Neural progenitor cell (in vitro differentiated cells): ENCODE data around the gene PHC3. TPM values are rescaled to one million over a fixed set of nuclear protein-coding genes. Genes with fewer than 3 reads are reported as not detected.
A peak's percentile ranks its signal among the peaks of the same experiment; 100 is the strongest.

Experiments used
- DNase-seq: peaks from one replicate; pipeline ENCODE4 v3.0.0-alpha.2; 2016; ENCODE audit warnings: low spot score
- H2AFZ ChIP-seq: fragments of 200-600 bp; sonication (generic); replicated peaks from 2 replicates; pipeline ENCODE4 v1.6.1; 2016; ENCODE audit warnings: antibody characterized with exemption
- H3F3A ChIP-seq: fragments of 200-600 bp; sonication (generic); 2 replicates; pipeline ENCODE4 v1.6.1; 2016; ENCODE audit warnings: antibody characterized with exemption, low read depth
- H3K27ac ChIP-seq: fragments of 200-600 bp; sonication (generic); 2 replicates; pipeline ENCODE4 v1.5.1; 2016; ENCODE audit warnings: mild to moderate bottlenecking
- H3K27me3 ChIP-seq: fragments of 200-600 bp; sonication (generic); 2 replicates; pipeline ENCODE4 v1.6.1; 2016; ENCODE audit warnings: mild to moderate bottlenecking, moderate library complexity
- H3K36me3 ChIP-seq: fragments of 200-600 bp; sonication (generic); 2 replicates; pipeline ENCODE4 v1.5.1; 2016
- H3K4me1 ChIP-seq: fragments of 200-600 bp; sonication (generic); 2 replicates; pipeline ENCODE4 v1.6.1; 2016; ENCODE audit warnings: mixed run types
- H3K4me2 ChIP-seq: fragments of 200-600 bp; sonication (generic); 2 replicates; pipeline ENCODE4 v1.6.1; 2016
- H3K4me3 ChIP-seq: fragments of 200-600 bp; sonication (generic); 2 replicates; pipeline ENCODE4 v1.5.1; 2016
- H3K79me2 ChIP-seq: fragments of 200-600 bp; sonication (generic); 2 replicates; pipeline ENCODE4 v1.6.1; 2016; ENCODE audit warnings: low read depth
- H3K9ac ChIP-seq: fragments of 200-600 bp; sonication (generic); 2 replicates; pipeline ENCODE4 v1.6.1; 2016
- H3K9me3 ChIP-seq: fragments of 200-600 bp; sonication (generic); 2 replicates; pipeline ENCODE4 v1.5.1; 2016; ENCODE audit warnings: low read depth
- H4K20me1 ChIP-seq: fragments of 200-600 bp; sonication (generic); 2 replicates; pipeline ENCODE4 v1.6.1; 2016; ENCODE audit warnings: low read depth
- H3K27ac Mint-ChIP-seq: 3 replicates; pipeline ENCODE4 v1.8.0; 2021; ENCODE audit warnings: mixed read lengths
- H3K27me3 Mint-ChIP-seq: 2 replicates; pipeline ENCODE4 v1.8.0; 2022; ENCODE audit warnings: low read depth, mild to moderate bottlenecking, inconsistent platforms, moderate library complexity, mixed read lengths; ENCODE audit not compliant: insufficient read depth
- H3K36me3 Mint-ChIP-seq: 3 replicates; pipeline ENCODE4 v1.8.0; 2021; ENCODE audit warnings: mixed read lengths
- H3K4me1 Mint-ChIP-seq: 3 replicates; pipeline ENCODE4 v1.8.0; 2021; ENCODE audit warnings: mixed read lengths
- H3K4me3 Mint-ChIP-seq: 3 replicates; pipeline ENCODE4 v1.8.0; 2021; ENCODE audit warnings: mild to moderate bottlenecking, moderate library complexity, mixed read lengths
- H3K9me3 Mint-ChIP-seq: 3 replicates; pipeline ENCODE4 v1.8.0; 2020; ENCODE audit warnings: mixed read lengths
- EZH2 ChIP-seq: fragments of 200-600 bp; sonication (generic); IDR thresholded peaks from 2 replicates; pipeline ENCODE4 v1.6.1; 2017; ENCODE audit warnings: antibody characterized with exemption, mild to moderate bottlenecking, moderate library complexity
- EZH2phosphoT487 ChIP-seq: fragments of 200-600 bp; sonication (generic); IDR thresholded peaks from 2 replicates; pipeline ENCODE4 v1.6.1; 2017; ENCODE audit warnings: antibody characterized with exemption
- small RNA-seq: library from RNA; depleted of rRNA; stranded (forward); fragments of <200 nt; gene quantifications from one replicate; pipeline ENCODE3, GENCODE V24; 2015
- total RNA-seq: library from RNA; depleted of rRNA; stranded (reverse); fragments of >200 nt; gene quantifications from 2 replicates; pipeline ENCODE4 v1.2.3, GENCODE V29; 2015; ENCODE audit warnings: low replicate concordance
- TF ChIP-seq, protein P1 (sequence below): fragments of 200-600 bp; sonication (generic); IDR thresholded peaks from 2 replicates; pipeline ENCODE4 v1.5.1; 2017; ENCODE audit warnings: antibody characterized with exemption, mild to moderate bottlenecking

The PHC3 gene
- total RNA-seq, 1 donor from 2014 or later: 27.3 TPM

DNA sequence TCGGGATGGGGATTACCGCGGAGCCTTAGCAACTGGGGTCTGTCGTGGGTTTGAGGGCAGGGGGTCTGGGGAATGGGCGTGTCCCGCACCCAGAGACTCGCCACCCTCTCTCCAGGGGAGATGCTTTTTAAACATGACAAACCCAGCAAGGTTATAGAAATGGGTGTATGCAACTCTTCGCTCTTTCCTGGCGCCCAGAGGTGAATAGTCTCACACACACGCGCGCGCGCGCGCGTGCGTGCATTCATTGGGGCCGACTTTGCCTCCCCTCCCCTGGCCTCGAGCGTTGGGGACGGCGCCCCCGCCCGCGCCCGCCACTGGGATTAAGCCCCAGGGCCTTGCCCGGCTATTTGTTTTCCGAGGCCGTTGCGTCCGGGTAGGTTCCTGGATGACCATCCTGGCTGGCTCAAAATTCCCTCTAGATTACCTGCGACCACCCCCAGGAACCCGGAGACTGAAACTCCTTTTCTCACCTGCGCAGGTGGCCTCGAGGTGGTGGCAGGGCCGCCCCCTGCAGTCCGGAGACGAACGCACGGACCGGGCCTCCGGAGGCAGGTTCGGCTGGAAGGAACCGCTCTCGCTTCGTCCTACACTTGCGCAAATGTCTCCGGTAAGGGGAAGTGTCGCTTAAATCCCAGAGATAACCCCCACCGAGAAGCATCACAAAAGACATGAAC is 143.0 kb downstream of the PHC3 start:
- H3K36me3 ChIP-seq: no peaks in the 10 kb centered on the region
- no peak overlapping the region for H3K9ac ChIP-seq
- no peaks in the 10 kb centered on the region for H4K20me1 ChIP-seq
- no peaks in the 10 kb centered on the region for H3K9me3 Mint-ChIP-seq
- peak overlapping the region; percentile 95 for H3K4me2 ChIP-seq
- no peaks in the 10 kb centered on the region for H3K79me2 ChIP-seq
- peak overlapping the region; percentile 88 for H3K4me3 Mint-ChIP-seq
- H3K27me3 Mint-ChIP-seq: peaks cover 43% of the 10 kb centered on the region
- peak overlapping the region; percentile 99 for H2AFZ ChIP-seq
- no peak overlapping the region for H3K27ac Mint-ChIP-seq
- H3K4me3 ChIP-seq: peak overlapping the region; percentile 84
- H3K9me3 ChIP-seq: no peaks in the 10 kb centered on the region
- peak; percentile 66 for DNase-seq
- no peaks in the 10 kb centered on the region for H3K36me3 Mint-ChIP-seq
- H3K4me1 ChIP-seq: peaks cover 7% of the 10 kb centered on the region
- H3F3A ChIP-seq: peaks cover 36% of the 10 kb centered on the region
- H3K27me3 ChIP-seq: peaks cover 48% of the 10 kb centered on the region
- no peak overlapping the region for H3K27ac ChIP-seq
- peaks cover 14% of the 10 kb centered on the region for H3K4me1 Mint-ChIP-seq
- TF ChIP-seq, protein P1, sequence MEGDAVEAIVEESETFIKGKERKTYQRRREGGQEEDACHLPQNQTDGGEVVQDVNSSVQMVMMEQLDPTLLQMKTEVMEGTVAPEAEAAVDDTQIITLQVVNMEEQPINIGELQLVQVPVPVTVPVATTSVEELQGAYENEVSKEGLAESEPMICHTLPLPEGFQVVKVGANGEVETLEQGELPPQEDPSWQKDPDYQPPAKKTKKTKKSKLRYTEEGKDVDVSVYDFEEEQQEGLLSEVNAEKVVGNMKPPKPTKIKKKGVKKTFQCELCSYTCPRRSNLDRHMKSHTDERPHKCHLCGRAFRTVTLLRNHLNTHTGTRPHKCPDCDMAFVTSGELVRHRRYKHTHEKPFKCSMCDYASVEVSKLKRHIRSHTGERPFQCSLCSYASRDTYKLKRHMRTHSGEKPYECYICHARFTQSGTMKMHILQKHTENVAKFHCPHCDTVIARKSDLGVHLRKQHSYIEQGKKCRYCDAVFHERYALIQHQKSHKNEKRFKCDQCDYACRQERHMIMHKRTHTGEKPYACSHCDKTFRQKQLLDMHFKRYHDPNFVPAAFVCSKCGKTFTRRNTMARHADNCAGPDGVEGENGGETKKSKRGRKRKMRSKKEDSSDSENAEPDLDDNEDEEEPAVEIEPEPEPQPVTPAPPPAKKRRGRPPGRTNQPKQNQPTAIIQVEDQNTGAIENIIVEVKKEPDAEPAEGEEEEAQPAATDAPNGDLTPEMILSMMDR: peak; percentile 36
- TF ChIP-seq EZH2: peak; percentile 75
- peak; percentile 60 for TF ChIP-seq EZH2phosphoT487

Small RNAs within 50 kb of the gene (small RNA-seq; reads per million reads assigned to genes)
- gene RNU4-38P (not detected), gene RNU6-315P (not detected)

Other genes starting within 250 kb of the PHC3 start
- gene SEC62, start 214.9 kb downstream of the PHC3 start, total RNA-seq: 22.0 and 34.8 TPM in 2 replicates
- gene GPR160, start 143.7 kb downstream of the PHC3 start, total RNA-seq: 4.3 and 6.0 TPM in 2 replicates
- 67.4 and 87.8 TPM in 2 replicates for gene PRKCI, start 40.7 kb upstream of the PHC3 start, total RNA-seq
- gene SKIL, start 176.0 kb upstream of the PHC3 start, total RNA-seq: 18.0 and 26.6 TPM in 2 replicates
- 1.6 and 2.0 TPM in 2 replicates for gene CLDN11, start 237.1 kb upstream of the PHC3 start, total RNA-seq